ENCODE results near the gene TMEM272.

Gene TMEM272, protein sequence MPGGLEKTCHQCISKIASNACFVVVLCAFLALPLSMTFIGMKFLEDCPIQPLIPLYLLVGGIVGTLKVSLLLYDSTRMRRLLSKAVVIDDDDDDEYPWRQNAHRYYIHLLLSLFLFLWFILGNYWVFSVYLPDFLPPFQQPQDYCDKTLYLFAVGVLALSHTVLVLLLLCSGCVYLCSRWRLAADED

GRCh38 chr13:51844862-51845573, at the start of gene TMEM272:
Gene TMEM272, minus strand, starts transcription at chr13:51845177. Its CDS starts 6,647 bp downstream, at chr13:51838530.
- in situ Hi-C loops (cut with HindIII; ENCODE audit: low sequenced_read_pairs): no loop called here
- no peak within 1 kb of the TSS for H3K4me3 ChIP-seq (ENCODE audit: low read depth, low read length)
- TF ChIP-seq, protein P1, sequence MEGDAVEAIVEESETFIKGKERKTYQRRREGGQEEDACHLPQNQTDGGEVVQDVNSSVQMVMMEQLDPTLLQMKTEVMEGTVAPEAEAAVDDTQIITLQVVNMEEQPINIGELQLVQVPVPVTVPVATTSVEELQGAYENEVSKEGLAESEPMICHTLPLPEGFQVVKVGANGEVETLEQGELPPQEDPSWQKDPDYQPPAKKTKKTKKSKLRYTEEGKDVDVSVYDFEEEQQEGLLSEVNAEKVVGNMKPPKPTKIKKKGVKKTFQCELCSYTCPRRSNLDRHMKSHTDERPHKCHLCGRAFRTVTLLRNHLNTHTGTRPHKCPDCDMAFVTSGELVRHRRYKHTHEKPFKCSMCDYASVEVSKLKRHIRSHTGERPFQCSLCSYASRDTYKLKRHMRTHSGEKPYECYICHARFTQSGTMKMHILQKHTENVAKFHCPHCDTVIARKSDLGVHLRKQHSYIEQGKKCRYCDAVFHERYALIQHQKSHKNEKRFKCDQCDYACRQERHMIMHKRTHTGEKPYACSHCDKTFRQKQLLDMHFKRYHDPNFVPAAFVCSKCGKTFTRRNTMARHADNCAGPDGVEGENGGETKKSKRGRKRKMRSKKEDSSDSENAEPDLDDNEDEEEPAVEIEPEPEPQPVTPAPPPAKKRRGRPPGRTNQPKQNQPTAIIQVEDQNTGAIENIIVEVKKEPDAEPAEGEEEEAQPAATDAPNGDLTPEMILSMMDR (IDR thresholded peaks at IDR 0.05; ENCODE audit: low read depth, low read length, missing control alignments): peak; percentile 89
- no peak for DNase-seq (ENCODE audit: low read depth)

DNA sequence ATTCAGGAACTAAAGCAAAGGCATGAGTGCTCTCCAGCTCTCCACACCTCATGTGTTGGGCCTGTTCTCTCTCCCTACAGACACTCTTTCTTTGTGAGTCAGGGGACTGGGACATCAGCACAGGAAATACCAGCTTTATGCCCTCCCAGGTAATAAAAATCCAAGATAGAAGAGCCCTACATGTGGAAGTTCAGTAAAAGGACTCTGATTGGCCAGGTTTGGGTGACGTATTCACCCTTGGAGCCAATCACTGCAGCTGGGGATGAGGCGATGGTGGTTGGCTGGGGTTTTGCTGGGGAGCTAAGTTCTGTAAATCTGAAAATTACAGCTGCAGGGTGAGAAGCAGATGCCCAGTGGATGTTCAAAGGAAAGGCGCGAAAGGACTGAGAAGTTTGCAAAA, 49.3 kb upstream of the TMEM272 start:
- no peak overlapping the region for H3K4me3 ChIP-seq (ENCODE audit: low read depth, low read length)
- in situ Hi-C loops (cut with HindIII; ENCODE audit: low sequenced_read_pairs): loop anchor here (25.0 kb wide), 1 partner anchor 218 kb away; no protein-coding TSS in a partner anchor
- TF ChIP-seq, protein P1 (IDR thresholded peaks at IDR 0.05; ENCODE audit: low read depth, low read length, missing control alignments): no peak
- DNase-seq (ENCODE audit: low read depth): no peak

- in situ Hi-C loops (cut with HindIII; ENCODE audit: low sequenced_read_pairs): loop anchor here (25.0 kb wide), 1 partner anchor 220 kb away; no protein-coding TSS in a partner anchor
- no peak for DNase-seq (ENCODE audit: low read depth)
- TF ChIP-seq, protein P1 (IDR thresholded peaks at IDR 0.05; ENCODE audit: low read depth, low read length, missing control alignments): no peak
- H3K4me3 ChIP-seq (ENCODE audit: low read depth, low read length): no peak overlapping the region
These were observed 47.7 kb upstream of the TMEM272 start for GRCh38 chr13:51892657-51893056.

- no peak for DNase-seq (ENCODE audit: low read depth)
- in situ Hi-C loops (cut with HindIII; ENCODE audit: low sequenced_read_pairs): loop anchor here (25.0 kb wide), 1 partner anchor 225 kb away; no protein-coding TSS in a partner anchor
These were observed 42.5 kb upstream of the TMEM272 start for GRCh38 chr13:51887468-51887867.

DNA sequence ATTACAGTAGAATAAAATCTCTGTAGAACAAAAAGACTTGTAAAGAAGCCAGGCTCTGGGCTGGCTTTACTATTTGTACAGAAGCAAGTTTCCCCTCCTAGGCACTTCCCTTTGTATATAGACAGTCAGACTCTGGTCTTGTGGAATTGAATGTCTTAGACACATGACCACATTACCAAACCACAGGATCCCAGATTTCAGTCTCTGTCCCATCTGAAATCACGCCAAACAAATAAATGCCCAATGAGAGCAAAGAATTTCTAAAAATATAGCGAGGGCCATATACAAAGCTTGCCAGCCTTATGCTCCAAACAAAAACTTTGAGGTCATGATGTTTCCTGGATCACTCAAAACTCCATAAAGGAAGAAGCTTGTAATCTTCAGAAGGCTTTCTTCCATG, 40.7 kb upstream of the TMEM272 start:
- in situ Hi-C loops (cut with HindIII; ENCODE audit: low sequenced_read_pairs): loop anchor here (25.0 kb wide), 1 partner anchor 227 kb away; no protein-coding TSS in a partner anchor
- no peak for DNase-seq (ENCODE audit: low read depth)
- no peak overlapping the region for H3K4me3 ChIP-seq (ENCODE audit: low read depth, low read length)
- TF ChIP-seq, protein P1 (IDR thresholded peaks at IDR 0.05; ENCODE audit: low read depth, low read length, missing control alignments): no peak

More at GRCh38 chr13:51887468-51887867, 42.5 kb upstream of the TMEM272 start:
- H3K4me3 ChIP-seq (ENCODE audit: low read depth, low read length): no peak overlapping the region
- TF ChIP-seq, protein P1 (IDR thresholded peaks at IDR 0.05; ENCODE audit: low read depth, low read length, missing control alignments): no peak

DNA sequence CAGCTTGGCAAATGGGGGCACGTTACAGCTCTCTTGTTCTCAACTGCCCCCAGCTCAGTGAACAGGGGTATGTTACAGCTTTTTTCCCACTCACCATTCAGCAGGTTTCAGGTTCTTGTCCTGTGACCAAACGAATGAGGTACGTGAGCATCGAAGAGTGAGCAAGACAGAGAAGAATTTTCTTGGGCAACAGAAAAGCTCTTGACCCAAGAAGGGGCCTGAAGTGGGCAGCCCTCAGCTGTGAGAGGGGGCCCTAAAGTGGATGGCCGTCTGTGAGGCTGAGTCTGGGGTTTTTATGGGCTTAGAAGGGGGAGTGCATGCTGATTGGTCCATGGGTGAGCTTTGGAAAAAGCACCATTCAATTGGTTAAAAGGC, 38.2 kb upstream of the TMEM272 start:
- no peak for DNase-seq (ENCODE audit: low read depth)
- TF ChIP-seq, protein P1 (IDR thresholded peaks at IDR 0.05; ENCODE audit: low read depth, low read length, missing control alignments): no peak
- H3K4me3 ChIP-seq (ENCODE audit: low read depth, low read length): no peak overlapping the region
- in situ Hi-C loops (cut with HindIII; ENCODE audit: low sequenced_read_pairs): loop anchor here (25.0 kb wide), 1 partner anchor 229 kb away; no protein-coding TSS in a partner anchor
